Ovary (tissue), 9 donors: ENCODE results near the gene CEP68. TPM values are rescaled to one million over a fixed set of nuclear protein-coding genes. Genes with fewer than 3 reads are reported as not detected.
"Not testable (repeated sequence)": the region's sequence is repeated elsewhere in the genome, so short reads cannot be mapped to it uniquely, and the experiment has no call there.

Experiments used
- DNase-seq, 5 donors: peaks; one replicate each; pipeline ENCODE4 v3.0.0-alpha.2; 2019 to 2020
- H3K27ac ChIP-seq, 2 donors: fragments of 200-600 bp; one replicate each; pipeline versions ENCODE4 v1.5.1 to v1.8.0; 2019 to 2022
- H3K27me3 ChIP-seq: fragments of 200-600 bp; one replicate; pipeline ENCODE4 v1.8.0; 2022
- H3K36me3 ChIP-seq: fragments of 200-600 bp; sonication (generic); one replicate; pipeline ENCODE4 v1.5.1; 2019
- H3K4me1 ChIP-seq: one replicate; pipeline ENCODE4 v1.8.1; 2013; ENCODE audit warnings: mild to moderate bottlenecking, moderate library complexity; ENCODE audit not compliant: insufficient read depth
- H3K4me3 ChIP-seq: fragments of 200-600 bp; sonication (generic); one replicate; pipeline ENCODE4 v1.5.1; 2017
- H3K9me3 ChIP-seq, 2 donors: fragments of 200-600 bp in 1 of 2; sonication (generic) in 1 of 2; one replicate each; pipeline versions ENCODE4 v1.5.1 to v1.8.1; 2013 to 2019; ENCODE audit warnings: mild to moderate bottlenecking in 1 of 2, moderate library complexity in 1 of 2
- EP300 ChIP-seq: sonication (generic); formaldehyde crosslinking; IDR thresholded peaks from one replicate; pipeline ENCODE4 v1.6.1; 2017; ENCODE audit warnings: antibody characterized with exemption
- POLR2A ChIP-seq: fragments of 450-650 bp; IDR thresholded peaks from one replicate; pipeline ENCODE4 v1.6.1; 2017; ENCODE audit warnings: antibody characterized with exemption, mild to moderate bottlenecking, moderate library complexity
- WGBS, 3 donors: extraction: QIAGEN DNeasy Blood & Tissue Kit in 1 of 3; methylation state at CpG; one replicate each; pipeline versions ENCODE4 v1.1.5 to v1.1.7; 2013 to 2017; 5-methylcytosine and 5-hydroxymethylcytosine counted together
- intact Hi-C, 4 donors: fragments of 100-400 bp; cut with DNase I; formaldehyde crosslinking; loops; one replicate each; pipeline versions ENCODE4 v1.11.0 to v1.15.1; 2022 to 2023
- polyA plus RNA-seq, 2 donors: library from polyadenylated mRNA; stranded (reverse); fragments of 200-250 nt in 1 of 2; fragments of 350-450 nt in 1 of 2; fragmentation: Illumina TruSeq in 1 of 2; extraction: RNeasy Lipid Tissue Mini Kit (QIAGEN cat#74804) in 1 of 2; gene quantifications; one replicate each; pipeline ENCODE4 v1.2.3, GENCODE V29; 2013 to 2014
- total RNA-seq, 7 donors: library from RNA; depleted of rRNA in 2 of 7; stranded (reverse); fragments of >200 nt in 2 of 7; fragmentation: NEBNext Ultra II Directional in 3 of 7; extraction: Animal tissue kit (Norgen Biotek cat#: 25700) in 3 of 7; gene quantifications; one replicate each; pipeline versions ENCODE4 v1.1.0 to v1.2.4, GENCODE V29; 2016 to 2023
- TF ChIP-seq, protein P1 (sequence below), 3 donors: fragments of 450-650 bp in 2 of 3; fragments of 200-600 bp in 1 of 3; IDR thresholded peaks; one replicate each; pipeline versions ENCODE4 v1.5.1 to v1.8.0; 2016 to 2022; ENCODE audit warnings: antibody characterized with exemption in 3 of 3, mild to moderate bottlenecking in 1 of 3
- donor health status: DM: no; HTN: no; CAD: no; lungs with moderate emphysema.
- donor health status: DM: no; HTN: no; CAD: no.
- donor health status: Bipolar disorder and iron deficiency.
- donor health status: DM: yes; HTN: yes; CAD: no.
- donor health status: DM: no; HTN: no; CAD: no.
- donor health status: DM: yes; HTN: yes; CAD: no.

CEP68 gene
- total and polyA plus RNA-seq, 9 donors = 13.7 to 31.6 (median 28.0) TPM

DNA sequence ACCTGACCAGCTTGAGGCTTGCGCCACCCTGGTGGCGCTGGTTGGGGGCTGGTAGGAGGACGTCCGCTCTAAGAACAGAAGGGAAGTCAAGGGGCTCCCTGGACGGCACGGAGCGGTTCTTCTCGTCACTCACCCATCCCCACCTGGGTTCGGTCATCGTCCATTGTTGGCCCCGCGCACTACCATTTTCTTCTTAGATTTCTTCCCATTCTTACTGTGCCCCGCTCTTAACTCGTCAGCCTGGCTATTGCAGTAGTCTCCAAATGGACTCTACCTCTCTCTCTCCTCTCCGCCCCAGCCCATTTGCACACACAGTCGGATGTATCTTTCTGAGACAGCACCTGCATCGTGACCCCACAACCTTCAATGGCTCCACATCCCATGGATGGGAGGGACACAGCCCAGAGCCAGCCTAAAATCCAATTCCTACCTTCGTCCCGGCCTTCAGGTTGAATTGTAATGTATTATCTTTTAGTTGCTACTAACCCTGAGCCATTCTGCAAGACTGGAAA is 74.5 kb downstream of the CEP68 start:
- WGBS, 3 donors = 14 to 18% (median 16%) methylated on average over 19 of the region's 19 CpGs
- Histone ChIP-seq H3K27me3 (no peaks in the 10 kb centered on the region), H3K4me1 (peaks cover 11% of the 10 kb centered on the region), H3K36me3 (no peaks in the 10 kb centered on the region), H3K27ac (peak overlapping the region; percentile 85), H3K9me3 (no peaks in the 10 kb centered on the region), H3K4me3 (peak overlapping the region; percentile 76)
- TF ChIP-seq EP300 (no peak), POLR2A (no peak)
- no peak for DNase-seq
- intact Hi-C loops = loop anchor here in 1 of 4 donors (2.0 to 10.0 kb wide), 2 partner anchors 74 to 1286 kb away; partner anchors contain the start of genes CEP68 and UGP2

DNA sequence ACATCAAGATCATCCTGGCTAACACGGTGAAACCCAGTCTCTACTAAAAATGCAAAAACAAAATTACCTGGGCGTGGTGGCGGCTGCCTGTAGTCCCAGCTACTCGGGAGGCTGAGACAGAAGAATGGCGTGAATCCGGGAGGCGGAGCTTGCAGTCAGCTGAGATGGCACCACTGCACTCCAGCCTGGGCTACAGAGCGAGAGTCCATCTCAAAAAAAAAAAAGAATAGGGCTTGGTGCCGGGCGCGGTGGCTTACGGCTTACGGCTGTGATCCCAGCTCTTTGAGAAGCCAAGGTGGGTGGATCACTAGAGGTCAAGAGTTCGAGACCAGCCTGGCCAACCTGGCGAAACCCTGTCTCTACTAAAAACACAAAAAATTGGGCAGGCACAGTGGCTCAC is 76.7 kb downstream of the CEP68 start:
- intact Hi-C loops = loop anchor here in 1 of 4 donors (10.0 kb wide), 1 partner anchor 1288 kb away; the partner anchor contains the start of gene UGP2
- H3K36me3 ChIP-seq, H3K27me3 ChIP-seq, H3K4me3 ChIP-seq, H3K27ac ChIP-seq, H3K9me3 ChIP-seq, H3K4me1 ChIP-seq: not testable (repeated sequence)
- DNase-seq = peak in 1 of 5 donors; percentile 42
- 89 to 95% (median 95%) methylated on average over 15 of the region's 15 CpGs for WGBS, 3 donors

DNA sequence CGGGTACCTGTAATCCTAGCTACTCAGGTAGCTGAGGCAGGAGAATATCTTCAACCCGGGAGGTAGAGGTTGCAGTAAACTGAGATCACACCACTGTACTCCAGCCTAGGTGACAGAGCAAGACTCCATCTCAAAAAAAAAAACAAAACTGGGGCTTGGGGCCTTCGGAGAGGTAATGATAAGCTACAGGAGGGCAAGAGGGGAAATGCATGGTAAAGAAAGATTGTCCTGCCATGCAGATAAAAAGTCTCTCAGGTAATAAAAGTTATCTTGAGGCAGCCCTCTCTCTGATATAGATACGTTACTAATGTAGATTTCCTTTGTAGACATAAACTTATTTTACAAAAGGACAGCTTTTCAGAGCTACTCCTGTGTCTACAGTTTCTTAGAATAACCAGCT is 77.4 kb downstream of the CEP68 start:
- H3K36me3 ChIP-seq = no peaks in the 10 kb centered on the region
- no peak for DNase-seq
- no peak overlapping the region for H3K4me3 ChIP-seq
- H3K27ac ChIP-seq = no peak overlapping the region
- intact Hi-C loops = loop anchor here in 1 of 4 donors (10.0 kb wide), 1 partner anchor 1289 kb away; the partner anchor contains the start of gene UGP2
- no peaks in the 10 kb centered on the region for H3K9me3 ChIP-seq
- 64 to 85% (median 80%) methylated on average over 4 of the region's 4 CpGs for WGBS, 3 donors
- no peaks in the 10 kb centered on the region for H3K27me3 ChIP-seq
- TF ChIP-seq POLR2A (no peak), EP300 (no peak)
- TF ChIP-seq, protein P1, sequence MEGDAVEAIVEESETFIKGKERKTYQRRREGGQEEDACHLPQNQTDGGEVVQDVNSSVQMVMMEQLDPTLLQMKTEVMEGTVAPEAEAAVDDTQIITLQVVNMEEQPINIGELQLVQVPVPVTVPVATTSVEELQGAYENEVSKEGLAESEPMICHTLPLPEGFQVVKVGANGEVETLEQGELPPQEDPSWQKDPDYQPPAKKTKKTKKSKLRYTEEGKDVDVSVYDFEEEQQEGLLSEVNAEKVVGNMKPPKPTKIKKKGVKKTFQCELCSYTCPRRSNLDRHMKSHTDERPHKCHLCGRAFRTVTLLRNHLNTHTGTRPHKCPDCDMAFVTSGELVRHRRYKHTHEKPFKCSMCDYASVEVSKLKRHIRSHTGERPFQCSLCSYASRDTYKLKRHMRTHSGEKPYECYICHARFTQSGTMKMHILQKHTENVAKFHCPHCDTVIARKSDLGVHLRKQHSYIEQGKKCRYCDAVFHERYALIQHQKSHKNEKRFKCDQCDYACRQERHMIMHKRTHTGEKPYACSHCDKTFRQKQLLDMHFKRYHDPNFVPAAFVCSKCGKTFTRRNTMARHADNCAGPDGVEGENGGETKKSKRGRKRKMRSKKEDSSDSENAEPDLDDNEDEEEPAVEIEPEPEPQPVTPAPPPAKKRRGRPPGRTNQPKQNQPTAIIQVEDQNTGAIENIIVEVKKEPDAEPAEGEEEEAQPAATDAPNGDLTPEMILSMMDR (IDR thresholded peaks at IDR 0.05) = no peak
- no peaks in the 10 kb centered on the region for H3K4me1 ChIP-seq

DNA sequence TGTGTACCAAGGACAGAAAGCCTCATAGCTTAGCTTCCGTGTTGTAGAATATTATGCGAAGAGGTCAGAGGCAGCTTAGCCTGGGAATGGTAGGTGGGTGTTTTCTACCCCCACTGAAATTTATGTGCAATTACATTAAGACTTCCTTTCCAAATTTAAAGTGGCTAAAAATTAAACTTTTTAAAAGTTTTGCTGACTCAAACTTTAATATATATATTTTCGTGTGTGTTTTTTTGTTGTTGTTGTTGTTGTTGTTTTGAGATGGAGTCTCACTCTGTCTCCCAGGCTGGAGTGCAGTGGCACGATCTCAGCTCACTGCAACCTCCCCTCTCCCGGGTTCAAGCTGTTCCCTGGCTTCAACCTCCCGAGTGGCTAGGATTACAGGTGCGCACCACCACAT is 77.9 kb downstream of the CEP68 start:
- 87 to 88% (median 88%) methylated on average over 7 of the region's 7 CpGs for whole genome bisulfite sequencing, 3 donors
- no peak for DNase-seq
- H3K36me3 ChIP-seq = no peaks in the 10 kb centered on the region
- TF ChIP-seq EP300 = no peak
- no peak for TF ChIP-seq POLR2A
- TF ChIP-seq, protein P1 (IDR thresholded peaks at IDR 0.05) = no peak
- no peak overlapping the region for H3K27ac ChIP-seq
- no peak overlapping the region for H3K4me3 ChIP-seq
- H3K27me3 ChIP-seq = no peaks in the 10 kb centered on the region
- intact Hi-C loops = loop anchor here in 1 of 4 donors (10.0 kb wide), 1 partner anchor 1289 kb away; the partner anchor contains the start of gene UGP2
- H3K9me3 ChIP-seq = no peaks in the 10 kb centered on the region
- H3K4me1 ChIP-seq = no peaks in the 10 kb centered on the region

DNA sequence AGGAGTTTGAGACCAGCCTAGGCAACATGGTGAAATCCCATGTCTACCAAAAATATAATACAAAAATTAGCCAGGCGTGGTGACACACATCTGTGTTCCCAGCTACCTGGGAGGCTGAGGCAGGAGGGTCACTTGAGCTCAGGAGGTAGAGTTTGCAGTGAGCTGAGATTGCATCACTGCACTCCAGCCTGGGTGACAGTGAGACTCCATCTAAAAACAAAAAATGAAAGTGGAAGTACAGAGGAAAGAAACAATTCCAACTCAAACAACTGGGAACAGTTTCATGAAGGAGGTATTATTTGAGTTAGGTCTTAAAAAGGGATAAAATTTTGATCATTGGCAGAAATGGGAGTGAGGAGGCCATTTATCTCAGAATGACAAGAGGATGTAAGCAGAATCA is 80.0 kb downstream of the CEP68 start:
- WGBS, 3 donors = 87 to 93% (median 89%) methylated on average over 1 of the region's 1 CpG
- DNase-seq = no peak
- intact Hi-C loops = loop anchor here in 1 of 4 donors (10.0 kb wide), 1 partner anchor 1291 kb away; the partner anchor contains the start of gene UGP2
- H3K27me3 ChIP-seq = no peaks in the 10 kb centered on the region
- H3K9me3 ChIP-seq = no peaks in the 10 kb centered on the region
- no peak overlapping the region for H3K4me3 ChIP-seq
- no peaks in the 10 kb centered on the region for H3K36me3 ChIP-seq
- no peaks in the 10 kb centered on the region for H3K4me1 ChIP-seq
- H3K27ac ChIP-seq = no peak overlapping the region
- TF ChIP-seq POLR2A = no peak
- TF ChIP-seq, protein P1 (IDR thresholded peaks at IDR 0.05) = no peak
- TF ChIP-seq EP300 = no peak

Other genes with a start within 250 kb of the CEP68 start
- gene SLC1A4, start 67.0 kb upstream of the CEP68 start, total RNA-seq = 10 to 100 TPM in 6 of 7 donors, 1 to 10 TPM in 1; 5.3 to 51.1 (median 20.8) TPM
- gene SLC1A4, start 67.0 kb upstream of the CEP68 start, polyA plus RNA-seq = 10 to 100 TPM; 21.3 to 25.5 TPM
- 100 to 1,000 TPM in 4 of 7 donors, 10 to 100 TPM in 3; 57.5 to 118 (median 104) TPM for gene RAB1A, start 73.7 kb downstream of the CEP68 start, total RNA-seq
- gene RAB1A, start 73.7 kb downstream of the CEP68 start, polyA plus RNA-seq = 100 to 1,000 TPM in 1 of 2 donors, 10 to 100 TPM in 1; 78.4 to 125 TPM
- gene ACTR2, start 171.4 kb downstream of the CEP68 start, total RNA-seq = 100 to 1,000 TPM in 5 of 7 donors, 10 to 100 TPM in 2; 33.4 to 146 (median 113) TPM
- gene ACTR2, start 171.4 kb downstream of the CEP68 start, polyA plus RNA-seq = 100 to 1,000 TPM in 1 of 2 donors, 10 to 100 TPM in 1; 46.3 to 129 TPM